K562 (cell line): ENCODE data around the gene CDC123. TPM values are rescaled to one million over a fixed set of nuclear protein-coding genes. Genes with fewer than 3 reads are reported as not detected.

Experiments
- ARID4B ChIP-seq: sonication (generic); formaldehyde crosslinking; IDR thresholded peaks from 2 replicates; pipeline ENCODE4 v1.8.0; 2022; ENCODE audit warnings: mild to moderate bottlenecking, missing genetic modification reagents
- BRD4 ChIP-seq: fragments of 200-600 bp; sonication (generic); IDR thresholded peaks from 2 replicates; pipeline ENCODE4 v1.6.1; 2017; ENCODE audit warnings: inconsistent platforms
- CBFA2T2 ChIP-seq: fragments of 450-650 bp; conservative IDR thresholded peaks from 2 replicates; pipeline ENCODE4 v1.6.1; 2017; ENCODE audit warnings: mild to moderate bottlenecking
- EP400 ChIP-seq: fragments of 450-650 bp; IDR thresholded peaks from 2 replicates; pipeline ENCODE4 v1.6.1; 2017; ENCODE audit warnings: antibody characterized with exemption, mild to moderate bottlenecking, moderate library complexity
- GABPB2 ChIP-seq: fragments of 250-450 bp; sonication (Bioruptor Pico); conservative IDR thresholded peaks from 2 replicates; pipeline ENCODE4 v1.5.1; 2021; ENCODE audit warnings: mild to moderate bottlenecking
- MYNN ChIP-seq, 2 experiments: sonication (generic); formaldehyde crosslinking in 1 of 2; IDR thresholded peaks; 2 replicates each; pipeline versions ENCODE4 v1.5.0 to v1.6.1; 2016 to 2020; ENCODE audit warnings: antibody characterized with exemption in 1 of 2, missing genetic modification reagents in 1 of 2
- PTRF ChIP-seq: fragments of 450-650 bp; IDR thresholded peaks from 2 replicates; pipeline ENCODE4 v1.6.1; 2016; ENCODE audit warnings: mild to moderate bottlenecking, missing genetic modification characterization, missing compliant biosample characterization
- TARDBP ChIP-seq: fragments of 450-650 bp; IDR thresholded peaks from 2 replicates; pipeline ENCODE4 v1.6.1; 2016
- TEAD2 ChIP-seq: fragments of 450-650 bp; IDR thresholded peaks from 2 replicates; pipeline ENCODE4 v1.6.1; 2016; ENCODE audit warnings: missing genetic modification characterization, control low read depth, missing compliant biosample characterization
- ZFP30 ChIP-seq: fragments of 250-450 bp; sonication (Bioruptor Pico); IDR thresholded peaks from 2 replicates; pipeline ENCODE4 v1.8.0; 2022; ENCODE audit warnings: moderate library complexity, mild to moderate bottlenecking, inconsistent platforms, borderline replicate concordance
- ZNF134 ChIP-seq: fragments of 250-450 bp; sonication (Bioruptor Pico); conservative IDR thresholded peaks from 2 replicates; pipeline ENCODE4 v1.4.0; 2020
- ZNF232 ChIP-seq: sonication (generic); formaldehyde crosslinking; IDR thresholded peaks from 2 replicates; pipeline ENCODE4 v1.8.0; 2022; ENCODE audit warnings: mild to moderate bottlenecking, missing genetic modification reagents
- ZNF79 ChIP-seq: fragments of 250-450 bp; sonication (Bioruptor Pico); IDR thresholded peaks from 2 replicates; pipeline ENCODE4 v1.4.0; 2020; ENCODE audit warnings: low read depth, mild to moderate bottlenecking, moderate library complexity
- polyA plus RNA-seq, 8 experiments: library from polyadenylated mRNA; depleted of rRNA in 4 of 8; stranded (reverse) in 5 of 8; unstranded in 3 of 8; fragments of >200 nt; fragmentation: Nextera tagmentation in 2 of 8; fragmentation: Illumina TruSeq in 1 of 8; extraction: Ambion mirVana in 2 of 8; extraction: Trizol in 1 of 8; gene quantifications; 2 replicates each; pipeline versions ENCODE4 v1.2.1 to v1.2.3, GENCODE V29; 2011 to 2014; ENCODE audit warnings: inconsistent platforms in 1 of 8, missing spikeins in 1 of 8
- total RNA-seq, 7 experiments: library from RNA; depleted of rRNA in 6 of 7; stranded (reverse); fragments of >200 nt in 6 of 7; fragmentation: Illumina TruSeq in 2 of 7; extraction: Trizol in 2 of 7; gene quantifications; 2 replicates each; pipeline versions ENCODE4 v1.2.1 to v1.2.3, GENCODE V29; 2011 to 2021; ENCODE audit warnings: low replicate concordance in 1 of 7
- TF ChIP-seq, protein P1 (sequence below): fragments of 450-650 bp; formaldehyde crosslinking; conservative IDR thresholded peaks from 2 replicates; pipeline ENCODE4 v1.4.0; 2022; ENCODE audit warnings: mild to moderate bottlenecking, missing genetic modification characterization
- TF ChIP-seq, protein P2 (sequence below): fragments of 450-650 bp; formaldehyde crosslinking; IDR thresholded peaks from 2 replicates; pipeline ENCODE4 v1.4.0; 2020; ENCODE audit warnings: mild to moderate bottlenecking, moderate library complexity
- TF ChIP-seq, protein P3 (sequence below): sonication (generic); formaldehyde crosslinking; IDR thresholded peaks from 2 replicates; pipeline ENCODE4 v1.8.0; 2022; ENCODE audit warnings: mild to moderate bottlenecking, missing genetic modification reagents

The CDC123 gene
- total and polyA plus RNA-seq, 9 of the 15 experiments (the other 6 are each of a cell fraction or from before 2014, with no cell fraction given): 137 to 288 (median 175) TPM

DNA sequence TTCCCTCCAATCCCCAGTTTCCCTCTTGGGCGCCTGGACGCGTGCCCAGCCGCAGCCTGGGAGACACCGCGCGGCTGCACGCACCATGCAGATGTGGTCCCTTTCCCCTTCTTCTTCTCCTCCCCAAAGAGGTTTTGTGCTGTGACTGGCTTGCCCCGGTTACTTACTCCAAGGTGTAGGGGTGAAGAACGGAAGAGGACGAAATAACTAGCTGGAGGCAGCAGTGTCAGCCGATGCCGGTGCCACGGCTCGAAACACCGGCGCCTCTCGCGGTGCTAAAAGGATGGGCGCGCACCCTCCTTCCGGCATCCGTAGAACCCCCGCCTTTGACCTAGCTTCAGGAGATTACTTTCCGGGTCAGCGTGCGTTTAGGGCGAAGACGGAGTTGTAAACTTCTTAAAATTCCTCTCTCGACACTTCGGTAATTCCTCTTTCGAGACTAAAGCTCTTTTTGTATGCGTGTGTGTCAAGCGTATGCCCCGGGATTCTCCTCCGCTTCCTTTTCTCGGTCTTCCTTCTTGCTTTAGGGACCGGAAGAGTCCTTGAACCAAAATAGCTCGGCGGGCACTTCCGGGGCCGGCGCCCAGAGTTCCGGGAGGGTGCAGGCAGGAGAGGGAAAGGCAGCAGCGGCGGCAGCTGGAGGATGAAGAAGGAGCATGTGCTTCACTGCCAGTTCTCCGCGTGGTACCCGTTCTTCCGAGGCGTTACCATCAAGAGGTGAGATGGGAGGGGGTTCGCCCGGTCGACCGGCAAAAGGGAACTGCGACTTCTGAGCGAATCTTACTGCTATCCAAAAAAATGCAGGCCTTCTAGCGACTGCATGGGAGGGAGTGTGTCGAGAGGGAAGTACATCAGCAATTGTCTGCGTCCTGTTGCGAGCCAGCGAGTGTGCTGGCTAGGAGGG, at the start of gene CDC123, which contains the start of gene NUDT5 (continued):
- TF ChIP-seq MYNN (IDR thresholded peaks at IDR 0.05) (no peak), MYNN (CRISPR knock-in tag; IDR thresholded peaks at IDR 0.05) (no peak), TEAD2 (no peak), PTRF (no peak), ZNF79 (CRISPR knock-in tag) (no peak), ARID4B (CRISPR knock-in tag) (peak; percentile 54), ZNF232 (CRISPR knock-in tag) (0 out of 2 replicates have a peak, but pooled peaks have one; percentile 55), EP400 (peak; percentile 97), TARDBP (no peak), CBFA2T2 (no peak), ZNF134 (no peak), BRD4 (peak; percentile 85; the same call in 1 of the 2 replicates), ZFP30 (CRISPR knock-in tag) (no peak), GABPB2 (no peak)
- TF ChIP-seq, protein P1, sequence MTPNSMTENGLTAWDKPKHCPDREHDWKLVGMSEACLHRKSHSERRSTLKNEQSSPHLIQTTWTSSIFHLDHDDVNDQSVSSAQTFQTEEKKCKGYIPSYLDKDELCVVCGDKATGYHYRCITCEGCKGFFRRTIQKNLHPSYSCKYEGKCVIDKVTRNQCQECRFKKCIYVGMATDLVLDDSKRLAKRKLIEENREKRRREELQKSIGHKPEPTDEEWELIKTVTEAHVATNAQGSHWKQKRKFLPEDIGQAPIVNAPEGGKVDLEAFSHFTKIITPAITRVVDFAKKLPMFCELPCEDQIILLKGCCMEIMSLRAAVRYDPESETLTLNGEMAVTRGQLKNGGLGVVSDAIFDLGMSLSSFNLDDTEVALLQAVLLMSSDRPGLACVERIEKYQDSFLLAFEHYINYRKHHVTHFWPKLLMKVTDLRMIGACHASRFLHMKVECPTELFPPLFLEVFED (CRISPR knock-in tag): 0 out of 2 replicates have a peak, but pooled peaks have one; percentile 44
- TF ChIP-seq, protein P2, sequence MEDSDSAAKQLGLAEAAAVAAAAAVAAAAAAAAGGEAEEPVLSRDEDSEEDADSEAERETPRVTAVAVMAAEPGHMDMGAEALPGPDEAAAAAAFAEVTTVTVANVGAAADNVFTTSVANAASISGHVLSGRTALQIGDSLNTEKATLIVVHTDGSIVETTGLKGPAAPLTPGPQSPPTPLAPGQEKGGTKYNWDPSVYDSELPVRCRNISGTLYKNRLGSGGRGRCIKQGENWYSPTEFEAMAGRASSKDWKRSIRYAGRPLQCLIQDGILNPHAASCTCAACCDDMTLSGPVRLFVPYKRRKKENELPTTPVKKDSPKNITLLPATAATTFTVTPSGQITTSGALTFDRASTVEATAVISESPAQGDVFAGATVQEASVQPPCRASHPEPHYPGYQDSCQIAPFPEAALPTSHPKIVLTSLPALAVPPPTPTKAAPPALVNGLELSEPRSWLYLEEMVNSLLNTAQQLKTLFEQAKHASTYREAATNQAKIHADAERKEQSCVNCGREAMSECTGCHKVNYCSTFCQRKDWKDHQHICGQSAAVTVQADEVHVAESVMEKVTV (CRISPR knock-in tag): no peak
- TF ChIP-seq, protein P3, sequence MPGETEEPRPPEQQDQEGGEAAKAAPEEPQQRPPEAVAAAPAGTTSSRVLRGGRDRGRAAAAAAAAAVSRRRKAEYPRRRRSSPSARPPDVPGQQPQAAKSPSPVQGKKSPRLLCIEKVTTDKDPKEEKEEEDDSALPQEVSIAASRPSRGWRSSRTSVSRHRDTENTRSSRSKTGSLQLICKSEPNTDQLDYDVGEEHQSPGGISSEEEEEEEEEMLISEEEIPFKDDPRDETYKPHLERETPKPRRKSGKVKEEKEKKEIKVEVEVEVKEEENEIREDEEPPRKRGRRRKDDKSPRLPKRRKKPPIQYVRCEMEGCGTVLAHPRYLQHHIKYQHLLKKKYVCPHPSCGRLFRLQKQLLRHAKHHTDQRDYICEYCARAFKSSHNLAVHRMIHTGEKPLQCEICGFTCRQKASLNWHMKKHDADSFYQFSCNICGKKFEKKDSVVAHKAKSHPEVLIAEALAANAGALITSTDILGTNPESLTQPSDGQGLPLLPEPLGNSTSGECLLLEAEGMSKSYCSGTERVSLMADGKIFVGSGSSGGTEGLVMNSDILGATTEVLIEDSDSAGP (CRISPR knock-in tag): no peak
